Hepatocyte (in vitro differentiated cells): ENCODE measurements around the gene GLI3.

Experiments used
- CTCF ChIP-seq: fragments of 200-600 bp; sonication (generic); IDR thresholded peaks from 2 replicates; pipeline ENCODE4 v1.5.1; 2016; ENCODE audit warnings: antibody characterized with exemption, mild to moderate bottlenecking; ENCODE audit not compliant: poor library complexity
- EZH2 ChIP-seq: fragments of 200-600 bp; sonication (generic); IDR thresholded peaks from 2 replicates; pipeline ENCODE4 v1.6.1; 2016; ENCODE audit warnings: antibody characterized with exemption, mild to moderate bottlenecking, borderline replicate concordance
- EZH2phosphoT487 ChIP-seq: fragments of 200-600 bp; sonication (generic); IDR thresholded peaks from one replicate; pipeline ENCODE4 v1.6.1; 2018; ENCODE audit warnings: antibody characterized with exemption, mild to moderate bottlenecking, low read depth, moderate library complexity; ENCODE audit not compliant: unreplicated experiment, severe bottlenecking

GRCh38 chr7:42176724-42177101, 60.3 kb downstream of the GLI3 start:
- TF ChIP-seq CTCF (no peak), EZH2 (no peak), EZH2phosphoT487 (no peak)
